ENCODE measurements around the gene POLR2E.

- TF ChIP-seq CTCF (conservative IDR thresholded peaks at IDR 0.05) (no peak), EZH2 (IDR thresholded peaks at IDR 0.05; ENCODE audit: low read depth) (no peak)
These were observed 26.9 kb downstream of the POLR2E start for GRCh38 chr19:1068009-1069001.
